Mesenchymal stem cell (in vitro differentiated cells and primary cell): ENCODE measurements around the gene HMBS. TPM values are rescaled to one million over a fixed set of nuclear protein-coding genes. Genes with fewer than 3 reads are reported as not detected.
"Not testable (repeated sequence)": the region's sequence is repeated elsewhere in the genome, so short reads cannot be mapped to it uniquely, and the experiment has no call there.

Source experiments
- DNase-seq: peaks from one replicate; pipeline ENCODE4 v3.0.0-alpha.2; 2013
- H2AFZ ChIP-seq: one replicate; pipeline ENCODE4 v1.6.1; 2013; ENCODE audit warnings: low read depth, mild to moderate bottlenecking, control low read depth, inconsistent platforms, low read length, moderate library complexity
- H2AK5ac ChIP-seq: 2 replicates; pipeline ENCODE4 v1.6.1; 2013; ENCODE audit warnings: low read length, moderate library complexity, mild to moderate bottlenecking, inconsistent platforms; ENCODE audit not compliant: severe bottlenecking
- H2BK120ac ChIP-seq: one replicate; pipeline ENCODE4 v1.6.1; 2013; ENCODE audit warnings: low read depth, mild to moderate bottlenecking, inconsistent platforms, low read length, moderate library complexity
- H2BK12ac ChIP-seq, 2 experiments: one replicate each; pipeline ENCODE4 v1.6.1; 2013; ENCODE audit warnings: inconsistent platforms in 2 of 2, low read length in 2 of 2, mild to moderate bottlenecking in 2 of 2, moderate library complexity in 2 of 2, control low read depth in 1 of 2
- H2BK15ac ChIP-seq: one replicate; pipeline ENCODE4 v1.6.1; 2013; ENCODE audit warnings: mild to moderate bottlenecking, low read depth, inconsistent platforms; ENCODE audit not compliant: poor library complexity, severe bottlenecking
- H2BK5ac ChIP-seq: 2 replicates; pipeline ENCODE4 v1.6.1; 2013; ENCODE audit warnings: low read depth, mild to moderate bottlenecking, low read length, control low read depth, inconsistent platforms; ENCODE audit not compliant: poor library complexity, severe bottlenecking
- H3K14ac ChIP-seq, 2 experiments: one replicate each; pipeline ENCODE4 v1.6.1; 2013; ENCODE audit warnings: inconsistent platforms in 2 of 2, low read length in 2 of 2, control low read depth in 1 of 2, mild to moderate bottlenecking in 1 of 2, moderate library complexity in 1 of 2
- H3K18ac ChIP-seq, 2 experiments: one replicate each; pipeline ENCODE4 v1.6.1; 2013; ENCODE audit warnings: inconsistent platforms in 2 of 2, low read length in 2 of 2, control low read depth in 1 of 2, low read depth in 1 of 2, mild to moderate bottlenecking in 1 of 2
- H3K23ac ChIP-seq, 2 experiments: one replicate each; pipeline ENCODE4 v1.6.1; 2013; ENCODE audit warnings: inconsistent platforms in 2 of 2, low read length in 2 of 2, mild to moderate bottlenecking in 2 of 2, moderate library complexity in 2 of 2, control low read depth in 1 of 2
- H3K27ac ChIP-seq: 2 replicates; pipeline ENCODE4 v1.5.1; 2013; ENCODE audit warnings: mild to moderate bottlenecking, moderate library complexity, low read length, control low read depth, inconsistent platforms; ENCODE audit not compliant: poor library complexity, severe bottlenecking
- H3K27me3 ChIP-seq, 2 experiments: 2 replicates each; pipeline versions ENCODE4 v1.6.1 to v1.7.0; 2013; ENCODE audit warnings: low read length in 2 of 2, mild to moderate bottlenecking in 2 of 2, moderate library complexity in 2 of 2, control low read depth in 1 of 2, inconsistent platforms in 1 of 2; ENCODE audit not compliant: control insufficient read depth in 1 of 2, insufficient read depth in 1 of 2
- H3K36me3 ChIP-seq, 2 experiments: 2 replicates each; pipeline versions ENCODE4 v1.6.1 to v1.7.0; 2013; ENCODE audit warnings: low read length in 2 of 2, control low read depth in 1 of 2, inconsistent platforms in 1 of 2, low read depth in 1 of 2, mild to moderate bottlenecking in 1 of 2; ENCODE audit not compliant: insufficient read depth in 2 of 2, control insufficient read depth in 1 of 2
- H3K4ac ChIP-seq, 2 experiments: one replicate each; pipeline ENCODE4 v1.6.1; 2013; ENCODE audit warnings: inconsistent platforms in 2 of 2, low read length in 2 of 2, mild to moderate bottlenecking in 2 of 2, moderate library complexity in 2 of 2, control low read depth in 1 of 2, low read depth in 1 of 2
- H3K4me1 ChIP-seq: 2 replicates; pipeline ENCODE4 v1.6.1; 2013; ENCODE audit warnings: low read depth, low read length, control low read depth; ENCODE audit not compliant: control insufficient read depth, insufficient read depth
- H3K4me2 ChIP-seq: 2 replicates; pipeline ENCODE4 v1.6.1; 2013; ENCODE audit warnings: low read length, mild to moderate bottlenecking, inconsistent platforms; ENCODE audit not compliant: poor library complexity, severe bottlenecking
- H3K4me3 ChIP-seq, 2 experiments: 2 replicates each; pipeline versions ENCODE4 v1.5.1 to v1.7.0; 2013; ENCODE audit warnings: low read length in 2 of 2, mild to moderate bottlenecking in 2 of 2, control low read depth in 1 of 2, low read depth in 1 of 2; ENCODE audit not compliant: insufficient read depth in 1 of 2
- H3K79me1 ChIP-seq: replicated peaks from 2 replicates; pipeline ENCODE4 v1.6.1; 2013; ENCODE audit warnings: mild to moderate bottlenecking, control low read depth, low read length, inconsistent platforms; ENCODE audit not compliant: poor library complexity, severe bottlenecking
- H3K9ac ChIP-seq: 2 replicates; pipeline ENCODE4 v1.7.0; 2013; ENCODE audit warnings: mild to moderate bottlenecking, low read length, moderate library complexity
- H3K9me3 ChIP-seq: 2 replicates; pipeline ENCODE4 v1.7.0; 2013; ENCODE audit warnings: mild to moderate bottlenecking, low read length; ENCODE audit not compliant: control insufficient read depth
- H4K8ac ChIP-seq: one replicate; pipeline ENCODE4 v1.6.1; 2013; ENCODE audit warnings: inconsistent platforms, mild to moderate bottlenecking, low read length, moderate library complexity
- H4K91ac ChIP-seq: one replicate; pipeline ENCODE4 v1.6.1; 2013; ENCODE audit warnings: mild to moderate bottlenecking, low read length, inconsistent platforms
- WGBS: methylation state at CpG from one replicate; pipeline ENCODE4 v1.1.7; 2013; ENCODE audit warnings: mixed read lengths; 5-methylcytosine and 5-hydroxymethylcytosine counted together
- polyA plus RNA-seq, 2 experiments: library from polyadenylated mRNA; stranded (reverse); fragments of 200-250 nt; gene quantifications; one replicate each; pipeline ENCODE4 v1.2.3, GENCODE V29; 2013

Gene HMBS
- 20.1 TPM for polyA plus RNA-seq (2013, experiment 1 of 2)
- polyA plus RNA-seq (2013, experiment 2 of 2) = 19.2 TPM

GRCh38 chr11:119084663-119085436, at the start of gene HMBS:
Gene HMBS, plus strand, starts transcription at chr11:119084881. Its CDS starts 153 bp downstream, at chr11:119085034.
- H2AK5ac ChIP-seq = no peak within 1 kb of the TSS
- H2BK5ac ChIP-seq = peak within 1 kb of the TSS; percentile 11
- H2BK12ac ChIP-seq = peak within 1 kb of the TSS in 1 of 2 experiments; percentile 2
- peak within 1 kb of the TSS; percentile 73 for H2BK15ac ChIP-seq
- WGBS = under 1% methylated on average over 40 of the region's 45 CpGs
- no peaks in the 10 kb centered on the region for H3K9me3 ChIP-seq
- H3K23ac ChIP-seq = peak within 1 kb of the TSS in 1 of 2 experiments; percentile 35
- H3K18ac ChIP-seq = peak within 1 kb of the TSS; percentile 79 to 92
- H3K4ac ChIP-seq = peak within 1 kb of the TSS; percentile 42 to 73
- peak within 1 kb of the TSS; percentile 91 for H3K9ac ChIP-seq
- H3K4me2 ChIP-seq = peak within 1 kb of the TSS; percentile 69
- peaks cover 30 to 41% of the 10 kb centered on the region in 2 experiments for H3K36me3 ChIP-seq
- DNase-seq = peak; percentile 98
- peaks cover 16% of the 10 kb centered on the region for H3K79me1 ChIP-seq
- peak within 1 kb of the TSS; percentile 76 for H4K8ac ChIP-seq
- H3K4me3 ChIP-seq = peak within 1 kb of the TSS; percentile 74 to 87
- H4K91ac ChIP-seq = peak within 1 kb of the TSS; percentile 76
- no peak within 1 kb of the TSS for H2AFZ ChIP-seq
- peak within 1 kb of the TSS in 1 of 2 experiments; percentile 1 for H3K14ac ChIP-seq
- no peak within 1 kb of the TSS for H2BK120ac ChIP-seq
- H3K27me3 ChIP-seq = no peaks in the 10 kb centered on the region
- peaks cover 8% of the 10 kb centered on the region for H3K4me1 ChIP-seq
- H3K27ac ChIP-seq = peak within 1 kb of the TSS; percentile 83

GRCh38 chr11:119038884-119039283, 45.8 kb upstream of the HMBS start:
- H2AK5ac ChIP-seq = no peak overlapping the region
- no peak overlapping the region for H3K4me3 ChIP-seq
- H3K4ac ChIP-seq = no peak overlapping the region
- no peak overlapping the region for H3K27ac ChIP-seq
- H3K14ac ChIP-seq = no peak overlapping the region
- no peak overlapping the region for H4K91ac ChIP-seq
- WGBS = 98% methylated on average over 5 of the region's 5 CpGs
- no peak overlapping the region for H3K18ac ChIP-seq
- peaks cover 0 to 4% of the 10 kb centered on the region in 2 experiments for H3K27me3 ChIP-seq
- H3K23ac ChIP-seq = no peak overlapping the region
- no peak overlapping the region for H2AFZ ChIP-seq
- H3K9me3 ChIP-seq = no peaks in the 10 kb centered on the region
- no peak overlapping the region for H4K8ac ChIP-seq
- H2BK12ac ChIP-seq = no peak overlapping the region
- H3K4me2 ChIP-seq = no peak overlapping the region
- no peaks in the 10 kb centered on the region for H3K4me1 ChIP-seq
- DNase-seq = no peak
- no peak overlapping the region for H2BK120ac ChIP-seq
- H3K9ac ChIP-seq = no peak overlapping the region
- no peaks in the 10 kb centered on the region for H3K36me3 ChIP-seq
- H2BK5ac ChIP-seq = no peak overlapping the region
- no peak overlapping the region for H2BK15ac ChIP-seq
- no peaks in the 10 kb centered on the region for H3K79me1 ChIP-seq

- not testable (repeated sequence) for H4K91ac ChIP-seq, H3K9ac ChIP-seq, H2BK120ac ChIP-seq, H3K4me2 ChIP-seq, H2AK5ac ChIP-seq, H4K8ac ChIP-seq, H3K4me3 ChIP-seq, H3K27me3 ChIP-seq, H3K79me1 ChIP-seq, H3K4ac ChIP-seq, H3K9me3 ChIP-seq, H3K18ac ChIP-seq, H2BK12ac ChIP-seq, H2BK5ac ChIP-seq, H3K14ac ChIP-seq, H3K23ac ChIP-seq, H3K36me3 ChIP-seq, H2AFZ ChIP-seq, H3K4me1 ChIP-seq, DNase-seq, H3K27ac ChIP-seq, H2BK15ac ChIP-seq
- WGBS = 51% methylated on average over 10 of the region's 11 CpGs
Observed at GRCh38 chr11:119039471-119039870, 45.2 kb upstream of the HMBS start.

- peaks cover 26 to 28% of the 10 kb centered on the region in 2 experiments for H3K36me3 ChIP-seq
Observed at GRCh38 chr11:119041821-119042514, 42.7 kb upstream of the HMBS start.

More at GRCh38 chr11:119041821-119042514, 42.7 kb upstream of the HMBS start:
- Histone ChIP-seq H3K23ac (no peak overlapping the region), H2BK15ac (no peak overlapping the region), H3K4me1 (no peaks in the 10 kb centered on the region), H3K4ac (no peak overlapping the region), H3K27ac (no peak overlapping the region), H3K18ac (no peak overlapping the region), H3K4me2 (no peak overlapping the region), H3K9me3 (no peaks in the 10 kb centered on the region), H2BK5ac (no peak overlapping the region), H2AK5ac (no peak overlapping the region), H3K9ac (no peak overlapping the region), H2BK120ac (no peak overlapping the region), H4K8ac (no peak overlapping the region), H2AFZ (no peak overlapping the region), H3K14ac (no peak overlapping the region), H3K79me1 (no peaks in the 10 kb centered on the region), H4K91ac (no peak overlapping the region), H2BK12ac (no peak overlapping the region), H3K4me3 (no peak overlapping the region), H3K27me3 (peaks cover 0 to 4% of the 10 kb centered on the region in 2 experiments)
- WGBS = 81% methylated on average over 3 of the region's 4 CpGs
- peak; percentile 9 for DNase-seq
